ENCODE measurements around the gene MATN1.

Gene MATN1

DNA sequence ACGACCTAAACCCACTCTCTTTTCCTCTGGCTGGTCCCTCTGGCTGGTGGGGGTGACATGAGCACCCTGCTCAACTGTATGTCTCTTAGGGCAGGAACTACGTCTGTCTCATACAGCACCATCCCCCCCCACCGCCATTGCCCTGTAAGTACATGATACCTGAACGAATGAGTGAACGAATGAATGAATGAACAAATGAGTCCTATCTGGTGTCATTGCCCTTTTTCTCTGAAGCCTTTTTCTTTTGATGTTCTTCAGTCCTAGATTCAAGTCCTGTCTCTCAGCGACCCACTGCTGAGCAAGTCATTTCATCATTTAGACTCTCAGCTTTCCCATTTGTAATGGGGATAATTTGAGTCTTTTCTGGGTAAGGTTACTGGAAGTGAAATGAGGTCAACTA, 10.8 kb downstream of the MATN1 start:
- H3K27ac ChIP-seq = no peak overlapping the region
- TF ChIP-seq, protein P1, sequence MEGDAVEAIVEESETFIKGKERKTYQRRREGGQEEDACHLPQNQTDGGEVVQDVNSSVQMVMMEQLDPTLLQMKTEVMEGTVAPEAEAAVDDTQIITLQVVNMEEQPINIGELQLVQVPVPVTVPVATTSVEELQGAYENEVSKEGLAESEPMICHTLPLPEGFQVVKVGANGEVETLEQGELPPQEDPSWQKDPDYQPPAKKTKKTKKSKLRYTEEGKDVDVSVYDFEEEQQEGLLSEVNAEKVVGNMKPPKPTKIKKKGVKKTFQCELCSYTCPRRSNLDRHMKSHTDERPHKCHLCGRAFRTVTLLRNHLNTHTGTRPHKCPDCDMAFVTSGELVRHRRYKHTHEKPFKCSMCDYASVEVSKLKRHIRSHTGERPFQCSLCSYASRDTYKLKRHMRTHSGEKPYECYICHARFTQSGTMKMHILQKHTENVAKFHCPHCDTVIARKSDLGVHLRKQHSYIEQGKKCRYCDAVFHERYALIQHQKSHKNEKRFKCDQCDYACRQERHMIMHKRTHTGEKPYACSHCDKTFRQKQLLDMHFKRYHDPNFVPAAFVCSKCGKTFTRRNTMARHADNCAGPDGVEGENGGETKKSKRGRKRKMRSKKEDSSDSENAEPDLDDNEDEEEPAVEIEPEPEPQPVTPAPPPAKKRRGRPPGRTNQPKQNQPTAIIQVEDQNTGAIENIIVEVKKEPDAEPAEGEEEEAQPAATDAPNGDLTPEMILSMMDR (IDR thresholded peaks at IDR 0.05) = no peak
- TF ChIP-seq ZFX (IDR thresholded peaks at IDR 0.05; ENCODE audit: borderline replicate concordance) = no peak

DNA sequence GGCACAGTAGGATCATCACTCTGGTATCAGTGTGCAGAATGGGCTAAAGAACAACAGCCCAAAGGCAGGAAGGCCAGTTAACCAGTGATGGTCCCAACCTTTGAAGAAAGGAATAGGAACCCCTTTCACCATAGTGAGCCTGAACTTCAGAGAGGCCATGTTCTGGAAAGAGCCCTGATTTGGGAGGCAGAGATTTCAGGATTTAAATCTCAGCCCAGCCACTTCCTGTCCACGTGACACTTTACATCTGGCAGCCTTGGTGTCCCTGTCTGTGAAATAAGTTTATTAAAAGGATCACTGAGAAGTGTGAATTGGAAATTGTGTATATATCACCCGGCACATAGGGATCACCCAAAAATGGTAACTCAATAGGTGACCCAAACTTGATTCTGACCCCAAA, 13.0 kb downstream of the MATN1 start:
- H3K27ac ChIP-seq = no peak overlapping the region
- no peak for TF ChIP-seq ZFX (IDR thresholded peaks at IDR 0.05; ENCODE audit: borderline replicate concordance)
- TF ChIP-seq, protein P1 (IDR thresholded peaks at IDR 0.05) = no peak

DNA sequence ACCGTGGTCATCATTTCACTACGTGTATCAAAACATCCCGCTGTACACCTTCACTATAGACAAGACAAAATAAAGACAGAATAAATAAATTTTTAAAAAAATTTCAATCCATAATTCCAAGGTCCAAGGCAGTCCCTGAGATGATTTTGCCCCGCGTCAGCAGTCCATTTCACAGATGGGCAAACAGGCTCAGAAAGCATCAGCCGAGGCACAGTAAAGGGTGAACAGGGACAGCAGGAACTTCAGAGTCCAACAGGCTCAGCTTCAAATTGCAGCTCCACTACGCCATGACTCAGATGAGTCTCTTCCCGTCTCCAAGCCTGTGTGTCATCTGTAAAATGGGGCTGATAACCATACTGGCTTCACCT, 15.0 kb downstream of the MATN1 start:
- TF ChIP-seq ZFX (IDR thresholded peaks at IDR 0.05; ENCODE audit: borderline replicate concordance) = no peak
- TF ChIP-seq, protein P1 (IDR thresholded peaks at IDR 0.05) = peak; percentile 47
- H3K27ac ChIP-seq = no peak overlapping the region

DNA sequence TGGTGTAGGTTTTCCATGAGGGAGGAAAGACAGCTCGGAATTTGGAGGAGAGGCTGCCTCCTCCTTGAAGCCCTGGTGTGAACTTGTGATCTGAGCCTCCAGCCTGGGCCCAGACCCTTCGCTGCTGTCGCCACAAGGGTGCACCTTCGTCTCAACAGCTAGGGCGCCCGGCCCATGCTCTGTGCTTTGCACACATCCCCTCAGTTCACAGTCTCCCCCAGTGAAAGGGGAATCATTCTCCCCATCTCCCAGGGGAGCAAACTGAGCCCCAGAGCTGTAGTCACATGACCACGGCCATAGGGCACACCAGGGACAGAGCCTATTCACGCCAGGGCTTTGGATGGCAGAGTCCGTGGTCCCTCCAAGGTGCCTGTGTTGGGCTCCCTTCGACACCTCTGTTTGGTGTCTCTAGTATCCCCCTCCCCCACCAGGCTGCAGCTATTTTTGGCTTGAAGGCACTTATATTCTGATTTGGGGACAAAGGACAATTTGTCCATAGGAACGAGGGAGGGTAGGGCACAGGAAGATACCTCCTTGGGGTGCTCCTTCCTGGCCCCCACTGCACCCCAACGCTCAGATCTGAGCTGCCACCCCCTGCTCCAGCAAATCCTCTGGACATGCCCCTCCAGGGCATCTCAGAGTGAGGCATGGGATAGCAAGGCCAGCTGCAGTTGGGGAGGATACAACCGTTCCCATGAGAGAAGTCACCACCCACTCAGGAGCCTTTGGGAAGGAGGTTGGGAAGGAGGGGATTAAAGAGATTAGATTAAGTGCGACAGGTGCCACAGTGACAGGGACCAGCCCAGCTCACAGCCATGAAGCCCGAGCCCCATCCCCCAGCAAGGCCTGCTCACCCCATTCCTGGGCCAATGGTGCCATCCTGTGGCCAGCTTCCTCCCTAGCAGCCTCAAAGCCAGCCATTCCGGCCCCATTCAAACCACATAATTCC, 15.7 kb downstream of the MATN1 start:
- no peak for TF ChIP-seq ZFX (IDR thresholded peaks at IDR 0.05; ENCODE audit: borderline replicate concordance)
- TF ChIP-seq, protein P1 (IDR thresholded peaks at IDR 0.05) = peak; percentile 79
- H3K27ac ChIP-seq = no peak overlapping the region

DNA sequence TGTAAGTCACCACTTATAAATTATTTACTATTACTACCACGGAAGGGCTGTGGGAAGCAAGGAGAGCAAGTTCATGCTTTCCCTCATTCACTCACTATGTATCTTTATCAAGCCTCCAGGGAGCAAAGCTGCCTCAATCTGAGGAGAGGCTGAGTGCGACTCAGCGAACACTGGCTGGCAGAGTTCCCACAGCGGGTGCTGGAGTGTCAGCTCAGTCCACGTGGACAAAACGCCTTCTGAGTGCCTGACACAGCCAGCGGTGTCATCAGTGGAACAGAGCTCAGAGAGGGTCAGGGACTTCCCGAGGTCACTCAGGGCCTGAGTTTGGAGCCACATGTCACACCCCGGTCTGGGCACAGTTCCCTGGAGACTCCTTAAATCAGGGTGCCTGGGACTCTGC, 16.9 kb downstream of the MATN1 start:
- H3K27ac ChIP-seq = no peak overlapping the region
- no peak for TF ChIP-seq ZFX (IDR thresholded peaks at IDR 0.05; ENCODE audit: borderline replicate concordance)
- TF ChIP-seq, protein P1 (IDR thresholded peaks at IDR 0.05) = no peak

DNA sequence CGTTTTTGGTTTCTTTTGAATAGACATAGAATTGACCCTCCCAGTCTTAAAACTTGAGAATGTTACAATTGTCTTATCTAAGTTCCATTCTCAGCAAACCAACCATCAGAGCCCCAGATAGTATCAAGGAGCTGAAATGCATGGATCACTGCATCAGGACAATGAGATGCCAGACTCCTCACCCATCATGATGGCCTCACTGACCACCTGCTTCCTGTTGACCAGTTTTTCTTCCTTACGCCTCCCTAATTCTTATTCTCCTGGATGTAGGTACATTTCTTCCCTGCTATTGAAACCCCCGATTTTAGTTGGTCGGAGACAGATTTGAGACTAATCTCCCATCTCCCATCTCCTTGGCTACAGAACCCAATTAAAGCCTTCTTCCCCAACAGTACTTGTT, 17.7 kb downstream of the MATN1 start:
- TF ChIP-seq, protein P1 (IDR thresholded peaks at IDR 0.05) = no peak
- no peak for TF ChIP-seq ZFX (IDR thresholded peaks at IDR 0.05; ENCODE audit: borderline replicate concordance)
- no peak overlapping the region for H3K27ac ChIP-seq

DNA sequence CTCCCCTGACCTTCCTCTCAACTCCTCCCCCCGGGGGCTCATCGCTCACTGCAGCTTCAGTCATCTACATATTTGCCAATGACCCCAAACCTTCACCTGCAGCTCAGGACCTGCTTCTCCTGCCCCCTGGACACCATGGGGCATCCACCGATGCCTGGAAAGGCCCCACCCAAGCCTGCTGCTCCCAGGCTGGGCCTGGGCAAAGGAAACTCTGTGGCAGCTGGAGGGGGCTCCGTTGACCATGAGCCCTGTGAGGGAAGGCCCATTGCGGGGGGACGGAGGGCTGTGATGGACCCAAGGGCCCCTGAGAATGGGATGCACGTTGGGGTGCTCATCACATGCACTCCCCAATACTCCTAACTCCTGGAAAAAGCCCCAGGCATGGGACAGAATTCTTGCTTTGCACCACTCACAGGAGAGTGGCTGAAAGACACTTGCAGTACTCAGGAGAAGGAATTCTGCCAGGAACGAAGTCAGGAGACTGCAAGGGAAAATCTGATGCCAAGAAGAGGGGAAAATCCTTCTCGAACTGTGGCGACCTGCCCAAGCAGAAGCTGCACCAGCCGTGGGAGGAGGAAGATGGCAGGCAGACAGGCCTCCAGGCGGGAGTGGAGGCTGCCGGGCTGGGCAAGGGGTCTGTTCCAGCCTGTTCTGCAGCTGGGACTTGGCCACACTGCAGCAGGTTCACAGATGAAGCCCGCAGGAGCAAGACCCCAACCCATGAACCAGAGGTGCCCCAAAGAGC, 18.4 kb downstream of the MATN1 start:
- TF ChIP-seq ZFX (IDR thresholded peaks at IDR 0.05; ENCODE audit: borderline replicate concordance) = no peak
- TF ChIP-seq, protein P1 (IDR thresholded peaks at IDR 0.05) = no peak
- no peak overlapping the region for H3K27ac ChIP-seq

Measured in 22Rv1 (cell line).